ENCODE data around the gene ZFR2.
A peak's percentile ranks its signal among the peaks of the same experiment; 100 is the strongest.

Gene ZFR2

DNA sequence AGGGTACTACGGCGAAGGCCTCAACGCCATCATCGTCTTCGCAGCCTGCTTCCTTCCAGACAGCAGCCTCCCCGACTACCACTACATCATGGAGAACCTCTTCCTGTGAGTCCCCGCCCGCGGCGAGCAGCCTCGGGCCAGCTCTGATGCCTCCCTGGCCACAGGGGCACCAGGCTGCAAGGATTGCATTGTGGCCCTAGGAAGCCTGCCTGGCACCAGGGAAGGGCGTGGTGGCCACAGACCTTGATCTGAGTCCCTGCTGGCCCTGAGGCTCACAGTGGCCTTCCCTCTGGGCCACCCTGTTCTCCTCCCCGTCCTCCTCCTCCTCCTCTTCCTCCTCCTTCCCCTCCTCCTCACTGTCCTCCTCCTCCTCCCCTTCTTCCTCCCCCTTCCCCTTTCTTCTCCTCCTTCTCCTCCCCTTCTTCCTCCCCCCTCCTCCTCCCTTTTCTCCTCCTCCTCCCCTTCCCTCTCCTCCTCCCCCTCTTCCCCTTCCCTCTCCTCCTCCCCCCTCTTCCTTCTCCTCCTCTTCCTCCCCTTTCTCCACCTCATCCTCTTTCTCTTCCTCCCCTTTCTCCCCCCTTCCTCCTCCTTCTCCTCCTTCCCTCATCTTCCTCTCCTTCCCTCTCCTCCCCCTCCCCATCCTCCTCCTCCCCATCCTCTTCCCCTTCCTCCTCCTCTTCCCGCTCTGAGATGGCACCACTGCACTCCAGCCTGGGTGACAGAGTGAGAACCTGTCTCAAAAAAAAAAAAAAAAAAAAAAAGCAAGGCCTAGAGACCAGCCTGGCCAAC is 39.6 kb upstream of the ZFR2 start:
- no peak overlapping the region for H3K23ac ChIP-seq (ENCODE audit: low read length in 2 of 2)
- no peak overlapping the region for H3K14ac ChIP-seq (ENCODE audit: low read length in 2 of 2)
- H3K18ac ChIP-seq (ENCODE audit: low read depth in 1 of 2, low read length in 2 of 2), result no peak overlapping the region
- no peak overlapping the region for H3K4me3 ChIP-seq (ENCODE audit: insufficient read depth in 1 of 2, low read depth in 1 of 2, low read length in 2 of 2)
- no peak for DNase-seq
- H2BK12ac ChIP-seq (ENCODE audit: low read length in 2 of 2), result no peak overlapping the region
- H2AK5ac ChIP-seq (ENCODE audit: low read length, severe bottlenecking), result no peak overlapping the region
- H3K4me1 ChIP-seq (ENCODE audit: control insufficient read depth, insufficient read depth, low read depth, low read length), result no peaks in the 10 kb centered on the region
- peaks cover 0 to 12% of the 10 kb centered on the region in 2 experiments for H3K27me3 ChIP-seq (ENCODE audit: control insufficient read depth in 1 of 2, insufficient read depth in 1 of 2, low read length in 2 of 2)
- H3K36me3 ChIP-seq (ENCODE audit: control insufficient read depth in 1 of 2, insufficient read depth in 2 of 2, low read depth in 1 of 2, low read length in 2 of 2), result no peaks in the 10 kb centered on the region
- no peak overlapping the region for H2BK120ac ChIP-seq (ENCODE audit: low read depth, low read length)
- no peaks in the 10 kb centered on the region for H3K79me1 ChIP-seq (replicated peaks; ENCODE audit: low read length, poor library complexity, severe bottlenecking)
- no peak overlapping the region for H3K9ac ChIP-seq (ENCODE audit: low read length)
- H3K9me3 ChIP-seq (ENCODE audit: control insufficient read depth, low read length), result peaks cover 5% of the 10 kb centered on the region
- WGBS, result 86% methylated on average over 14 of the region's 14 CpGs
- H3K27ac ChIP-seq (ENCODE audit: low read length, poor library complexity, severe bottlenecking), result no peak overlapping the region
- H2AFZ ChIP-seq (ENCODE audit: low read depth, low read length), result no peak overlapping the region
- H2BK5ac ChIP-seq (ENCODE audit: low read depth, low read length, poor library complexity, severe bottlenecking), result no peak overlapping the region
- no peak overlapping the region for H4K8ac ChIP-seq (ENCODE audit: low read length)
- peak overlapping the region; percentile 2 for H4K91ac ChIP-seq (ENCODE audit: low read length)
- H2BK15ac ChIP-seq (ENCODE audit: low read depth, poor library complexity, severe bottlenecking), result no peak overlapping the region
- H3K4me2 ChIP-seq (ENCODE audit: low read length, poor library complexity, severe bottlenecking), result no peak overlapping the region
- H3K4ac ChIP-seq (ENCODE audit: low read depth in 1 of 2, low read length in 2 of 2), result no peak overlapping the region

GRCh38 chr19:3907626-3908265 is 38.9 kb upstream of the ZFR2 start:
- no peak overlapping the region for H3K4me3 ChIP-seq (ENCODE audit: insufficient read depth in 1 of 2, low read depth in 1 of 2, low read length in 2 of 2)
- H3K27me3 ChIP-seq (ENCODE audit: control insufficient read depth in 1 of 2, insufficient read depth in 1 of 2, low read length in 2 of 2), result peaks cover 0 to 14% of the 10 kb centered on the region in 2 experiments
- no peak overlapping the region for H3K4me2 ChIP-seq (ENCODE audit: low read length, poor library complexity, severe bottlenecking)
- no peak overlapping the region for H3K9ac ChIP-seq (ENCODE audit: low read length)
- H3K18ac ChIP-seq (ENCODE audit: low read depth in 1 of 2, low read length in 2 of 2), result no peak overlapping the region
- peaks cover 5% of the 10 kb centered on the region for H3K9me3 ChIP-seq (ENCODE audit: control insufficient read depth, low read length)
- H2BK15ac ChIP-seq (ENCODE audit: low read depth, poor library complexity, severe bottlenecking), result no peak overlapping the region
- H3K36me3 ChIP-seq (ENCODE audit: control insufficient read depth in 1 of 2, insufficient read depth in 2 of 2, low read depth in 1 of 2, low read length in 2 of 2), result no peaks in the 10 kb centered on the region
- no peak overlapping the region for H3K27ac ChIP-seq (ENCODE audit: low read length, poor library complexity, severe bottlenecking)
- no peak for DNase-seq
- no peaks in the 10 kb centered on the region for H3K79me1 ChIP-seq (replicated peaks; ENCODE audit: low read length, poor library complexity, severe bottlenecking)
- no peak overlapping the region for H3K23ac ChIP-seq (ENCODE audit: low read length in 2 of 2)
- H2BK120ac ChIP-seq (ENCODE audit: low read depth, low read length), result no peak overlapping the region
- H2AFZ ChIP-seq (ENCODE audit: low read depth, low read length), result no peak overlapping the region
- no peaks in the 10 kb centered on the region for H3K4me1 ChIP-seq (ENCODE audit: control insufficient read depth, insufficient read depth, low read depth, low read length)
- H3K14ac ChIP-seq (ENCODE audit: low read length in 2 of 2), result no peak overlapping the region
- H2BK12ac ChIP-seq (ENCODE audit: low read length in 2 of 2), result no peak overlapping the region
- 87% methylated on average over 50 of the region's 50 CpGs for WGBS
- H2AK5ac ChIP-seq (ENCODE audit: low read length, severe bottlenecking), result no peak overlapping the region
- no peak overlapping the region for H4K8ac ChIP-seq (ENCODE audit: low read length)
- no peak overlapping the region for H2BK5ac ChIP-seq (ENCODE audit: low read depth, low read length, poor library complexity, severe bottlenecking)
- no peak overlapping the region for H3K4ac ChIP-seq (ENCODE audit: low read depth in 1 of 2, low read length in 2 of 2)
- no peak overlapping the region for H4K91ac ChIP-seq (ENCODE audit: low read length)

- Histone ChIP-seq H3K18ac (ENCODE audit: low read depth in 1 of 2, low read length in 2 of 2) (no peak overlapping the region), H3K4ac (ENCODE audit: low read depth in 1 of 2, low read length in 2 of 2) (no peak overlapping the region), H3K9me3 (ENCODE audit: control insufficient read depth, low read length) (no peaks in the 10 kb centered on the region), H2BK15ac (ENCODE audit: low read depth, poor library complexity, severe bottlenecking) (no peak overlapping the region), H3K36me3 (ENCODE audit: control insufficient read depth in 1 of 2, insufficient read depth in 2 of 2, low read depth in 1 of 2, low read length in 2 of 2) (no peaks in the 10 kb centered on the region), H2BK12ac (ENCODE audit: low read length in 2 of 2) (no peak overlapping the region), H2BK5ac (ENCODE audit: low read depth, low read length, poor library complexity, severe bottlenecking) (no peak overlapping the region), H3K4me3 (ENCODE audit: insufficient read depth in 1 of 2, low read depth in 1 of 2, low read length in 2 of 2) (no peak overlapping the region), H3K23ac (ENCODE audit: low read length in 2 of 2) (no peak overlapping the region), H2AK5ac (ENCODE audit: low read length, severe bottlenecking) (no peak overlapping the region), H3K4me2 (ENCODE audit: low read length, poor library complexity, severe bottlenecking) (no peak overlapping the region), H3K79me1 (replicated peaks; ENCODE audit: low read length, poor library complexity, severe bottlenecking) (no peaks in the 10 kb centered on the region), H4K91ac (ENCODE audit: low read length) (no peak overlapping the region), H3K27me3 (ENCODE audit: control insufficient read depth in 1 of 2, insufficient read depth in 1 of 2, low read length in 2 of 2) (peaks cover 0 to 24% of the 10 kb centered on the region in 2 experiments), H2AFZ (ENCODE audit: low read depth, low read length) (no peak overlapping the region), H3K14ac (ENCODE audit: low read length in 2 of 2) (no peak overlapping the region), H4K8ac (ENCODE audit: low read length) (no peak overlapping the region), H3K9ac (ENCODE audit: low read length) (no peak overlapping the region), H2BK120ac (ENCODE audit: low read depth, low read length) (no peak overlapping the region), H3K27ac (ENCODE audit: low read length, poor library complexity, severe bottlenecking) (no peak overlapping the region), H3K4me1 (ENCODE audit: control insufficient read depth, insufficient read depth, low read depth, low read length) (no peaks in the 10 kb centered on the region)
- WGBS, result 95% methylated on average over 6 of the region's 8 CpGs
- no peak for DNase-seq
Observed at GRCh38 chr19:3904233-3904632, 35.4 kb upstream of the ZFR2 start.

DNA sequence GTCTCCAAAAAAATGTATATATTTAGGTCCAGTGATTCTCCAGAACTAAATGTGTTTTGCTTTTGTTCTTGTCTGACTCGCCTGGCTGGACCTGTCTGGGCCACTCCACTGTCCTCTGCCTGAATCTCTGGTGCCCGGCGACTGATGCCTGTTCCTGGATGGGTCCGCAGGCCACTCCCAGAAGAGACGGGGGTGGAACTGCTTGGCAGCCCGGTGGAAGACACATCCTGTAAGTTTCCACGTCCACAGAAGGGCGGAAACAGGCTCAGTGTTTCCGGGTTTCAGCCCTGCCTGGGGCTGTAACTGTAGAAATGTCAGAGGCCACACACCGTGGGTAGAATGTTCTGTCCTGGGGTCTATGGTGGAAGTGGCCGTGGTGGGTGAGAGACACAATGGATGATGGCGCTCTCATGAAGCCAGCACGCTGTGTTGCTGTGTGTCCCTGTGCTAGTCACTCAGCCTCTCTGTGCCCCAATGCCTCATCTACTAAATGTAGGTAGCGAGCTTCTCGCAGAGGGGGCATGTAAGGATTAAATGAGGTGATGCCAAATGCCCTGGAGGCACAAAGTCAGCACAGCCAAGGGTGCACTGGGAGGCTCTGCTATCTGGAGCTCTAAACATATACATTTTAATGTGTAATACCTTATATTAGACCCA is 33.6 kb upstream of the ZFR2 start:
- no peak overlapping the region for H3K18ac ChIP-seq (ENCODE audit: low read depth in 1 of 2, low read length in 2 of 2)
- no peaks in the 10 kb centered on the region for H3K9me3 ChIP-seq (ENCODE audit: control insufficient read depth, low read length)
- no peak overlapping the region for H3K14ac ChIP-seq (ENCODE audit: low read length in 2 of 2)
- H3K9ac ChIP-seq (ENCODE audit: low read length), result no peak overlapping the region
- no peak overlapping the region for H3K27ac ChIP-seq (ENCODE audit: low read length, poor library complexity, severe bottlenecking)
- H3K36me3 ChIP-seq (ENCODE audit: control insufficient read depth in 1 of 2, insufficient read depth in 2 of 2, low read depth in 1 of 2, low read length in 2 of 2), result no peaks in the 10 kb centered on the region
- H2BK12ac ChIP-seq (ENCODE audit: low read length in 2 of 2), result no peak overlapping the region
- H4K8ac ChIP-seq (ENCODE audit: low read length), result no peak overlapping the region
- H3K27me3 ChIP-seq (ENCODE audit: control insufficient read depth in 1 of 2, insufficient read depth in 1 of 2, low read length in 2 of 2), result peaks cover 0 to 31% of the 10 kb centered on the region in 2 experiments
- H3K79me1 ChIP-seq (replicated peaks; ENCODE audit: low read length, poor library complexity, severe bottlenecking), result no peaks in the 10 kb centered on the region
- H3K4me2 ChIP-seq (ENCODE audit: low read length, poor library complexity, severe bottlenecking), result no peak overlapping the region
- no peak overlapping the region for H3K23ac ChIP-seq (ENCODE audit: low read length in 2 of 2)
- DNase-seq, result no peak
- H2BK15ac ChIP-seq (ENCODE audit: low read depth, poor library complexity, severe bottlenecking), result no peak overlapping the region
- H2AK5ac ChIP-seq (ENCODE audit: low read length, severe bottlenecking), result no peak overlapping the region
- WGBS, result 86% methylated on average over 14 of the region's 15 CpGs
- H2AFZ ChIP-seq (ENCODE audit: low read depth, low read length), result no peak overlapping the region
- no peak overlapping the region for H2BK5ac ChIP-seq (ENCODE audit: low read depth, low read length, poor library complexity, severe bottlenecking)
- no peaks in the 10 kb centered on the region for H3K4me1 ChIP-seq (ENCODE audit: control insufficient read depth, insufficient read depth, low read depth, low read length)
- H4K91ac ChIP-seq (ENCODE audit: low read length), result no peak overlapping the region
- H3K4me3 ChIP-seq (ENCODE audit: insufficient read depth in 1 of 2, low read depth in 1 of 2, low read length in 2 of 2), result no peak overlapping the region
- no peak overlapping the region for H3K4ac ChIP-seq (ENCODE audit: low read depth in 1 of 2, low read length in 2 of 2)
- H2BK120ac ChIP-seq (ENCODE audit: low read depth, low read length), result no peak overlapping the region

All from mesenchymal stem cell (in vitro differentiated cells and primary cell).